ENCODE results near the gene HCRT. TPM values are rescaled to one million over a fixed set of nuclear protein-coding genes. Genes with fewer than 3 reads are reported as not detected.

HCRT gene
- total and polyA plus RNA-seq, 2 of the 8 experiments (the other 6 are each of a cell fraction or from before 2014, with no cell fraction given) = not detected

DNA sequence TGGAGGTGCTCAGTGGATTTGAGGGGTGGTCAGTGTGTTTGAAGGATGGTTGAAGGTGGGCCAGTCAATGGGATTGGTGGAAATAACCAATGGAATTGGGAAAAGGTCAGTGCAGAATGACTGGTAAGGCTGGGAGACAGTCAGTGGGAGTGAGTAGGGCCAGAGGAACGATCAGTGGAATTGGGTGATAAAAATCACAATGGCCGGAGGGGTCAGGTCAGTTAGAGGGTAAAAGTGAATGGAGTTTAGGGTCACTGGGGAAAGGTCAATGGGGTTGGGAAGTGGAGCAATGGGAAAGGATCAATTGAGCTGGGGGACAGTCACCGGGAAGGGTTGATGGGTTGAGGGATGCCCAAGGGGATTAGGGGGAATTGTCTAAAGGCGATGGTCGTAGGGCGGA lies 19.5 kb downstream of the HCRT start (continued):
- TF ChIP-seq JUND (IDR thresholded peaks at IDR 0.05; ENCODE audit: low read length) (no peak), NRF1 (IDR thresholded peaks at IDR 0.05; ENCODE audit: low read depth, low read length) (no peak), RXRA (IDR thresholded peaks at IDR 0.05; ENCODE audit: insufficient read depth, low read depth, low read length) (no peak), SIN3A (conservative IDR thresholded peaks at IDR 0.05 in 1 of 2, IDR thresholded peaks at IDR 0.05 in 1 of 2; ENCODE audit: low read depth in 1 of 2, low read length in 2 of 2) (no peak), TAF7 (optimal IDR thresholded peaks at IDR 0.05; ENCODE audit: borderline replicate concordance, low read depth, low read length) (no peak)
- TF ChIP-seq, protein P1, sequence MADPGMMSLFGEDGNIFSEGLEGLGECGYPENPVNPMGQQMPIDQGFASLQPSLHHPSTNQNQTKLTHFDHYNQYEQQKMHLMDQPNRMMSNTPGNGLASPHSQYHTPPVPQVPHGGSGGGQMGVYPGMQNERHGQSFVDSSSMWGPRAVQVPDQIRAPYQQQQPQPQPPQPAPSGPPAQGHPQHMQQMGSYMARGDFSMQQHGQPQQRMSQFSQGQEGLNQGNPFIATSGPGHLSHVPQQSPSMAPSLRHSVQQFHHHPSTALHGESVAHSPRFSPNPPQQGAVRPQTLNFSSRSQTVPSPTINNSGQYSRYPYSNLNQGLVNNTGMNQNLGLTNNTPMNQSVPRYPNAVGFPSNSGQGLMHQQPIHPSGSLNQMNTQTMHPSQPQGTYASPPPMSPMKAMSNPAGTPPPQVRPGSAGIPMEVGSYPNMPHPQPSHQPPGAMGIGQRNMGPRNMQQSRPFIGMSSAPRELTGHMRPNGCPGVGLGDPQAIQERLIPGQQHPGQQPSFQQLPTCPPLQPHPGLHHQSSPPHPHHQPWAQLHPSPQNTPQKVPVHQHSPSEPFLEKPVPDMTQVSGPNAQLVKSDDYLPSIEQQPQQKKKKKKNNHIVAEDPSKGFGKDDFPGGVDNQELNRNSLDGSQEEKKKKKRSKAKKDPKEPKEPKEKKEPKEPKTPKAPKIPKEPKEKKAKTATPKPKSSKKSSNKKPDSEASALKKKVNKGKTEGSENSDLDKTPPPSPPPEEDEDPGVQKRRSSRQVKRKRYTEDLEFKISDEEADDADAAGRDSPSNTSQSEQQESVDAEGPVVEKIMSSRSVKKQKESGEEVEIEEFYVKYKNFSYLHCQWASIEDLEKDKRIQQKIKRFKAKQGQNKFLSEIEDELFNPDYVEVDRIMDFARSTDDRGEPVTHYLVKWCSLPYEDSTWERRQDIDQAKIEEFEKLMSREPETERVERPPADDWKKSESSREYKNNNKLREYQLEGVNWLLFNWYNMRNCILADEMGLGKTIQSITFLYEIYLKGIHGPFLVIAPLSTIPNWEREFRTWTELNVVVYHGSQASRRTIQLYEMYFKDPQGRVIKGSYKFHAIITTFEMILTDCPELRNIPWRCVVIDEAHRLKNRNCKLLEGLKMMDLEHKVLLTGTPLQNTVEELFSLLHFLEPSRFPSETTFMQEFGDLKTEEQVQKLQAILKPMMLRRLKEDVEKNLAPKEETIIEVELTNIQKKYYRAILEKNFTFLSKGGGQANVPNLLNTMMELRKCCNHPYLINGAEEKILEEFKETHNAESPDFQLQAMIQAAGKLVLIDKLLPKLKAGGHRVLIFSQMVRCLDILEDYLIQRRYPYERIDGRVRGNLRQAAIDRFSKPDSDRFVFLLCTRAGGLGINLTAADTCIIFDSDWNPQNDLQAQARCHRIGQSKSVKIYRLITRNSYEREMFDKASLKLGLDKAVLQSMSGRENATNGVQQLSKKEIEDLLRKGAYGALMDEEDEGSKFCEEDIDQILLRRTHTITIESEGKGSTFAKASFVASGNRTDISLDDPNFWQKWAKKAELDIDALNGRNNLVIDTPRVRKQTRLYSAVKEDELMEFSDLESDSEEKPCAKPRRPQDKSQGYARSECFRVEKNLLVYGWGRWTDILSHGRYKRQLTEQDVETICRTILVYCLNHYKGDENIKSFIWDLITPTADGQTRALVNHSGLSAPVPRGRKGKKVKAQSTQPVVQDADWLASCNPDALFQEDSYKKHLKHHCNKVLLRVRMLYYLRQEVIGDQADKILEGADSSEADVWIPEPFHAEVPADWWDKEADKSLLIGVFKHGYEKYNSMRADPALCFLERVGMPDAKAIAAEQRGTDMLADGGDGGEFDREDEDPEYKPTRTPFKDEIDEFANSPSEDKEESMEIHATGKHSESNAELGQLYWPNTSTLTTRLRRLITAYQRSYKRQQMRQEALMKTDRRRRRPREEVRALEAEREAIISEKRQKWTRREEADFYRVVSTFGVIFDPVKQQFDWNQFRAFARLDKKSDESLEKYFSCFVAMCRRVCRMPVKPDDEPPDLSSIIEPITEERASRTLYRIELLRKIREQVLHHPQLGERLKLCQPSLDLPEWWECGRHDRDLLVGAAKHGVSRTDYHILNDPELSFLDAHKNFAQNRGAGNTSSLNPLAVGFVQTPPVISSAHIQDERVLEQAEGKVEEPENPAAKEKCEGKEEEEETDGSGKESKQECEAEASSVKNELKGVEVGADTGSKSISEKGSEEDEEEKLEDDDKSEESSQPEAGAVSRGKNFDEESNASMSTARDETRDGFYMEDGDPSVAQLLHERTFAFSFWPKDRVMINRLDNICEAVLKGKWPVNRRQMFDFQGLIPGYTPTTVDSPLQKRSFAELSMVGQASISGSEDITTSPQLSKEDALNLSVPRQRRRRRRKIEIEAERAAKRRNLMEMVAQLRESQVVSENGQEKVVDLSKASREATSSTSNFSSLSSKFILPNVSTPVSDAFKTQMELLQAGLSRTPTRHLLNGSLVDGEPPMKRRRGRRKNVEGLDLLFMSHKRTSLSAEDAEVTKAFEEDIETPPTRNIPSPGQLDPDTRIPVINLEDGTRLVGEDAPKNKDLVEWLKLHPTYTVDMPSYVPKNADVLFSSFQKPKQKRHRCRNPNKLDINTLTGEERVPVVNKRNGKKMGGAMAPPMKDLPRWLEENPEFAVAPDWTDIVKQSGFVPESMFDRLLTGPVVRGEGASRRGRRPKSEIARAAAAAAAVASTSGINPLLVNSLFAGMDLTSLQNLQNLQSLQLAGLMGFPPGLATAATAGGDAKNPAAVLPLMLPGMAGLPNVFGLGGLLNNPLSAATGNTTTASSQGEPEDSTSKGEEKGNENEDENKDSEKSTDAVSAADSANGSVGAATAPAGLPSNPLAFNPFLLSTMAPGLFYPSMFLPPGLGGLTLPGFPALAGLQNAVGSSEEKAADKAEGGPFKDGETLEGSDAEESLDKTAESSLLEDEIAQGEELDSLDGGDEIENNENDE (IDR thresholded peaks at IDR 0.05; ENCODE audit: insufficient replicate concordance, low read length) = no peak

Measured in H1 (cell line).